ENCODE data around the gene SMIM27. TPM values are rescaled to one million over a fixed set of nuclear protein-coding genes. Genes with fewer than 3 reads are reported as not detected.

SMIM27 gene, protein sequence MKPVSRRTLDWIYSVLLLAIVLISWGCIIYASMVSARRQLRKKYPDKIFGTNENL
- total RNA-seq (2022; extraction: Qiagen RNA extraction), result 10.7 to 16.1 TPM (median 13.3 TPM) in 5 replicates

DNA sequence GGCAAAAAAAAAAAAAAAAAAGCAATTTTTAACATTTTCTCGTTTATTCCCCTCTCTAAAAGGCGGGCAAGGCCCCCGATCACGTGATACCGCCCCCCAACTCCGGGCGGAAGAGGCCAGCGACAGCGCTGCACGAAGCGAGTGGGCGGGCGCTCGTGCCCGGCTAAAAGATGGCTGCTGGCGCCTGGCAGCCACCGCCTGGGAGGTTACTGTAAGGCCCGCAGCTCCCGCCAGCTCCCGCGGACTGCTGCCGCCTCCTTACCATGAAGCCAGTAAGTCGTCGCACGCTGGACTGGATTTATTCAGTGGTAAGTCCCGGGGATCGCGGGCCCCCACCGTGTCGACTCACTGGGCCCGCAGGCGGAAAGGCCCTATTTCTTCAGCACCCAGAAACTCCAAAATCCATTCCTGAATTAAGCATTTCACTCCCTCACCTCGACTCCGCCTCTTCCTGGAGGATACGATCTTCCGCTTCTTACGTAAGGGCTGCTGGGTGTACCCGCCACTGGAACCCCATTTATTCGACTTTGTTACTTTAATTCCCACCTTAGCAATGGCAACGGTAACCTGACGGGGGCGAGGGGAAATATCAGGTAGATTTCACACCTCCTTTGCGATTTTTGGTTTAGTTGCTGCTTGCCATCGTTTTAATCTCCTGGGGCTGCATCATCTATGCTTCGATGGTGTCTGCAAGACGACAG, at the start of gene SMIM27, which contains the start of gene TOPORS:
TSS of gene SMIM27 (plus strand) at position 156 of the 701 bp plus-strand sequence. CDS start at position 264, 108 bp downstream.
TSS of gene TOPORS (minus strand) at position 415 of the 701 bp plus-strand sequence. CDS start at position 265, 150 bp downstream.

DNA sequence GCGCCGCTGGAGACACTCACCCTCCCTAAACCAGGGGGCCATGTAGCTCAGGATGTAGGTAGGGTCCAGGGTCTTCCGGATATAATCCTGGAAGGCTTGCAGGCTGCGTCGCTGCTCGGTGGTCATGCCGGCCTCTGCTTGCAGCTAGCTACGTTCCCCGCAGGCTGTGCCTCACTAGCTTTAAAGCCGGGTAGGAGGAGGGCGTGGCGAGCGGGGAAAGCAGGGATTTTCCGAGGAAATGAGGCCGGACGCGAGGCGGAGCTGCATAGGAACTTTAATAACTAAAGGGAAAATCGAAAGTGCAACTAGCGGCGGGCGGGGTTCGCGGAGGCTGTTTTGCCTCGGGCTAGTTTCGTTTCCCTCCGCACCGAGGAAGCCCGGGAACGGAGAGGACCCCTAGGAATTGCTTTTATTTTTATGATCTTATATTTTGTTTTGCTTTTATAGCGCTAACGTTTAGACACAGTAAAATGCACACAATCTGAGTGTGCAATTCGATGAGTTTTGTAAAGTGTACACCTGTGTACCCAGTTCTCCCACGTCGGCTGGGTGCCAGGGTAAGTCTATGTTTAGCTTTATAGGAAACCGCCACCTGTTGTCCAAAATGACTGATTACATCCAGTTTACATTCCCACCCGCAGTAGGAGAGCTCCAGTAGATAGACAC, 26.0 kb upstream of the SMIM27 start, which contains the start of gene RIGI:
TSS of gene RIGI (minus strand) at position 156 of the 666 bp plus-strand sequence. CDS start at position 126, 30 bp downstream.

DNA sequence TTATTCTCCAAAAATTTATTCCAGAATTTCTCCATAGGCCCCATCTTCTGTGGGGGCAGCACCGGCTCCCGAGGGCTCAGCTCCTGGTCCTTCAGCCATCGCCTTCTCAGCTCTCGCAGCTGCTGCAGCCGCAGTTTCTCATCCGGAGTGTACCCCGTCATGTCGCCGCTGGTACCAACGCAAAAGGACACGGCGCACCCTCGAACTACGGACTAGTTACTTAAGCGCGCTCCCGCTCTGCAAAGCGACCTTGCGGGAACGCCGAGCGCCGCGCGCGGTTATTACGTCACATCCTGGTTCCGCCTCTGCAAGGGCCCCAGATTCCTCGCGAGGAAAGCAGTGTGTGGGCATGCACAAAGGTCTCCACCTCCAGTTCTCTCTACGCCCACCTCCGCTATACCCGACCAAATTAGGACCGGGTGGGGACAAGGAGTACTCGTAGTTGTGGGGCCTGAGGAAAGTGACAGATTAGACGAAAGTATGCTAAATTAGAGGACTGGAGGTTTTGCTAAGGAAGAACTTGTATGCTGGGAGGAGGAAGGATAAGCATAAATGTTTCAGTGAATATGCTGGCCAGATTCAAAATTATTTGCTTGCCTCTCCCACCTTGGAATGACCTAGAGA, 20.9 kb downstream of the SMIM27 start, which contains the start of gene NDUFB6:
TSS of gene NDUFB6 (minus strand) at position 260 of the 624 bp plus-strand sequence. CDS start at position 161, 99 bp downstream.

Other genes with a start within 250 kb of the SMIM27 start
- gene ACO1, start 167.7 kb upstream of the SMIM27 start, total RNA-seq (2022; extraction: Qiagen RNA extraction), result 26.0 to 31.2 TPM (median 26.8 TPM) in 5 replicates
- gene RIGI, start 26.1 kb upstream of the SMIM27 start, total RNA-seq (2022; extraction: Qiagen RNA extraction), result 2.4 to 3.8 TPM (median 2.5 TPM) in 5 replicates
- gene TOPORS, start 259 bp downstream of the SMIM27 start, total RNA-seq (2022; extraction: Qiagen RNA extraction), result 10.0 to 15.8 TPM (median 11.4 TPM) in 5 replicates
- gene NDUFB6, start 20.8 kb downstream of the SMIM27 start, total RNA-seq (2022; extraction: Qiagen RNA extraction), result 102 to 119 TPM (median 107 TPM) in 5 replicates
- gene TAF1L, start 83.3 kb downstream of the SMIM27 start, total RNA-seq (2022; extraction: Qiagen RNA extraction), result 0.01 TPM in 1 of 5 replicates, not detected in the others
- gene TMEM215, start 231.2 kb downstream of the SMIM27 start, total RNA-seq (2022; extraction: Qiagen RNA extraction), result 0.02 TPM in 1 of 5 replicates, not detected in the others

Data from A549 treated with Hydrocortisone at 1 μM for 4 hours (cell line).